ENCODE measurements around the gene RBP3.

RBP3 gene

DNA sequence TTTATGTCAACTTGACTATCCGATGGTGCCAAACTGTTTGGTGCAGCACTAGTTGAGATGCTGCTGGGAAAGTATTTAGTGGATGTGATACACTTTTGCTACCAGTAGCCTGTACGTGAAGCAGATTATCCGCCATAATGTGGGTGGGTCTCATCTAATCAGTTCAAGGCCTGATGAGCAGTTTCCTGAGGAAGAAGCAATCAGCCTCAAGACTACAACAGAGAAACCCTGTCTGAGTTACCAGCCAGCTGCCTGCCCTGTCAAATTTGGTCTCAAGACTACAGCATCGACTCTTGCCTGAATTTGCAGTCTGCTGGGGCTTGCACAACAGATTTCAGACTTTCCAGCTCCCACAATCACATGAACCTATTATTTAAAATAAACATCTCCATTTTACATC lies 10.9 kb upstream of the RBP3 start:
- no peaks in the 10 kb centered on the region for H3K36me3 Mint-ChIP-seq (ENCODE audit: low read depth)
- H3K4me1 Mint-ChIP-seq: no peaks in the 10 kb centered on the region
- no peaks in the 10 kb centered on the region for H3K9me3 Mint-ChIP-seq
- ATAC-seq (no peak), DNase-seq (no peak)
- H3K27ac Mint-ChIP-seq: no peak overlapping the region
- peaks cover 13% of the 10 kb centered on the region for H3K27me3 Mint-ChIP-seq
- H3K4me3 Mint-ChIP-seq: no peak overlapping the region

DNA sequence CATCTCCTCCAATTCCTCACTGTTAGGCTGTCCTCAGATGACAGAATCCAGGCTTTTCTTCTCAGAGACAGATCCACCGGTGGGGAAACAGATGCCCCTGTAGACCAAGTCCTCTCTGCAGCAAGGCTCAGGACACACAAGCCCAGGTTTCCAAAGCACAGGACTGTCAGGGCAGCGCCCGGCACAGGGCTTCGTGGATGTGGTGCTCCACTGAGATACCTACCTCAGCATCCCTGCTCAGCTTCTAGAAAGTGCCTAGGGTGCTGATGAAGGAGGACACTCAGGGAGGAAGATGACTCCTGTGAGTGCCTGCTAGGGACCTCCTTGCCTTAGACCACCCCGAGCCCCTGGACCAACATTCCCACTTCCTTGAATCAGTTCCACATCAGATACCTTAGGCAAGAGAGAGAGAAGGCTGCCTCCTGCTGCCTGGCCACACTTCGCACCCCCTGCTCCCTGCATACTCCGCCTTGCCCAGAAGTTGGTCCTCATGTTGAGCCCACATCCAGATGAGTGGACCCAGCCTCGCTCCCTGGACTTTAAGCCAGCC lies 8.9 kb upstream of the RBP3 start:
- H3K27me3 Mint-ChIP-seq: peaks cover 10% of the 10 kb centered on the region
- no peak overlapping the region for H3K4me3 Mint-ChIP-seq
- DNase-seq (no peak), ATAC-seq (no peak)
- H3K4me1 Mint-ChIP-seq: no peaks in the 10 kb centered on the region
- no peaks in the 10 kb centered on the region for H3K9me3 Mint-ChIP-seq
- H3K27ac Mint-ChIP-seq: no peak overlapping the region
- no peaks in the 10 kb centered on the region for H3K36me3 Mint-ChIP-seq (ENCODE audit: low read depth)

DNA sequence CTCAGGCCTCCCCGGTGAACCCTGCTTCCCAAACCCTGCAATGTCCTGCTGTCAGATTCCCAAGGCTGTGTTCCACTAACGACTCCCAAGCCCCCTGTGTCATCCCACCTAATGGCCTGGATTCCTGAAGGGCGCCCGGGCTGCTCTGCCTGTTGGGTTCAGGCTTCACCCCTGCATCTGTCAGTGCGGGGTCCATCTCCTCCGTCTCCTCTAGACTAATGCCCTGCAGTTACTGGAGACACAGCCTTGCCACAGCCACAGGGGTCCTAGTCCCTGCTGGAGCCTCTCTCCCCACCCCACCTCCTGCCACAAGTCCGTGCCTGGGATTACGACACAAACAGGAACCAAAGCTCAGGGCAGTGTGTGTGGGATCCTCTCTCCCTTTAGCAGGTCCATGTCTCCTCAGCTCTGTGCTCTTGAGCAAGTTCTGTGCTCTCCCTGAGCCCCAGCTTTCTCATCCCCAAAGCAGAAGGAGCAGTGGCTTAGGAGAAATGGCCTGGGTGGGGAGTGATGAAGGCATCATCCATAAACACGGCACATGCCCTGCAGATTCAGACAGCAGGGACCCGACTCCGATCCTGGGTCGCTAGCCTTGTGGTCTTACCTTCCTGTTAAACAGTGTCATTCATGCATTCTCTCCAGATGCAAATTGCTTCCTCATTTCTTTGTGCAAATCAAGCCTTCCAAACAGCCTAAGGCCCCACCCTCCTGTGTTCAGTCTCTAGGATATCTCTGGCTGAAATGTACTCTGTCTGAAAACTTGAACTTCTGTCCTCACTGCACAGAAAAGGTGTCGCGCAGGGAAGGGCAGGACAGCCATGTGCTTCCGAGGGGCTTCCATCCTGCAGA lies 8.2 kb upstream of the RBP3 start:
- DNase-seq: no peak
- Mint-ChIP-seq H3K27me3 (peaks cover 10% of the 10 kb centered on the region), H3K36me3 (ENCODE audit: low read depth) (no peaks in the 10 kb centered on the region), H3K27ac (no peak overlapping the region), H3K9me3 (no peaks in the 10 kb centered on the region), H3K4me3 (no peak overlapping the region), H3K4me1 (no peaks in the 10 kb centered on the region)
- ATAC-seq: no peak

DNA sequence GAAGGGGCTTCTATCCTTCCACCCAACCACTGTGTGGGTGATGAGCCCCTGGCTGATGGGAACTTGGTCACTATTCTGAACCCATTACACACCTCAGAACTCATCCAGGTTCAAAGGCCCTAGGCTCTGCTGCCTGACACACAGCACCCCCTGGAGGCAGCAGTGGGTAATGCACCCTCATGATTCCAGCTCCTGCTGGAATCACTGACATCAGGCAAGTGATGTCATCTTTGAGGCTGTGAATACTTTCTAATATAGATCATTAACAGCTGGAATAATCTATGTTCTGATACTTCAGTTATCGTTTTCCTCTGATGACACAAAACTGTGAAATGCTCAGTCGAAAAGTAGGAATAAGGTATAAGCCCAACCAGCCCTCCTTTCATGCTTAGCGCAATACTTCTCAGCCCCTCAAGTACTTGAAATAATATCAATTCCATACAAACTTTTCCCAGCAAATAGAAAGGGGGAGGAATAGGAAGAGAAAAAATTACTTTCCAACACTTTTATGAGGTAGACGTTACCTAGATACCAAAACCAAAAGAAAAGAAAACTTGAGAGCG lies 7.5 kb upstream of the RBP3 start:
- ATAC-seq (peak; percentile 40), DNase-seq (peak; percentile 76)
- Mint-ChIP-seq H3K36me3 (ENCODE audit: low read depth) (no peaks in the 10 kb centered on the region), H3K4me1 (no peaks in the 10 kb centered on the region), H3K4me3 (no peak overlapping the region), H3K9me3 (no peaks in the 10 kb centered on the region), H3K27me3 (peaks cover 10% of the 10 kb centered on the region), H3K27ac (no peak overlapping the region)

DNA sequence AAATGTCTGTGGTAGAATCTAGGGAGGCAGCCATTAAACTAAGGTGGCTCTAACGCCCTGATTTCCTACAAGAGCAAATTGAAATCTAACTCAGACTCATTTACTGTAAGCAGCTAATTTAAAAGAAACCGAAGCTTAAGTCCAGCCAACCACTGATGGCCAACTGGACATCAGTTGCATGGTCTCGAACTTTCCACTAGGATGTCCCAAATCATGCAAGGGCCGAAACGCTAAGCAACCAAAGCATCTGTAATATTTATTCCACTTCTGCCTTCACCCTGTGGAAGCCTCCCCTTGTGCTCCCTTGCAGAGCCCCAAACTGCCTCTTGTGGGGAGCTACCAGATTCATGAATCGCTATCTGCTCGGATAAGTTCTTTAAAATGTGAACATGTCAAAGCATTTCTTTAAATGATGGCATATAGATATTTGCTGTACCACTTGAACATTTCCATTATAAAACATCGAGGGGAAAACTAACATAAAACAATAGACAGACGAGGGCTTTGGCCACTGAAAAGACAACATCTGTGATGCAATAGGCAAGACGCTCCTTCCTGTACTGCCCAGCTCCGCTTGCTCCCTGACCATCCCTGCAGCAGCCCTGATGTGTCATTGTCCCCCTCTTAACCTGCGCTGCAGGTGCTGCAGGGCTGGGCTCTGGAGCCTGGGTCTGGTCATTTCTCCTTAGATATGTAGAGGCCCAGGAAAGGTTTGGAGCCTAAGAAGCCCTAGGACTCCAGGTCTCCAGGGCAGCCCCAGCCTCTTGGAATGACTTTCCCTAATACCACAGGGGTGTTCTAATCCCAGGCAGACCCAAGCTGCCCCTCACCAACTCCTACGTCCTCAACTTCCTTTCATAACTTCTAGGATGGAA lies 2.9 kb upstream of the RBP3 start:
- DNase-seq (no peak), ATAC-seq (no peak)
- no peaks in the 10 kb centered on the region for H3K36me3 Mint-ChIP-seq (ENCODE audit: low read depth)
- no peak overlapping the region for H3K27ac Mint-ChIP-seq
- no peak overlapping the region for H3K4me3 Mint-ChIP-seq
- no peaks in the 10 kb centered on the region for H3K4me1 Mint-ChIP-seq
- H3K9me3 Mint-ChIP-seq: no peaks in the 10 kb centered on the region
- H3K27me3 Mint-ChIP-seq: peaks cover 2% of the 10 kb centered on the region

DNA sequence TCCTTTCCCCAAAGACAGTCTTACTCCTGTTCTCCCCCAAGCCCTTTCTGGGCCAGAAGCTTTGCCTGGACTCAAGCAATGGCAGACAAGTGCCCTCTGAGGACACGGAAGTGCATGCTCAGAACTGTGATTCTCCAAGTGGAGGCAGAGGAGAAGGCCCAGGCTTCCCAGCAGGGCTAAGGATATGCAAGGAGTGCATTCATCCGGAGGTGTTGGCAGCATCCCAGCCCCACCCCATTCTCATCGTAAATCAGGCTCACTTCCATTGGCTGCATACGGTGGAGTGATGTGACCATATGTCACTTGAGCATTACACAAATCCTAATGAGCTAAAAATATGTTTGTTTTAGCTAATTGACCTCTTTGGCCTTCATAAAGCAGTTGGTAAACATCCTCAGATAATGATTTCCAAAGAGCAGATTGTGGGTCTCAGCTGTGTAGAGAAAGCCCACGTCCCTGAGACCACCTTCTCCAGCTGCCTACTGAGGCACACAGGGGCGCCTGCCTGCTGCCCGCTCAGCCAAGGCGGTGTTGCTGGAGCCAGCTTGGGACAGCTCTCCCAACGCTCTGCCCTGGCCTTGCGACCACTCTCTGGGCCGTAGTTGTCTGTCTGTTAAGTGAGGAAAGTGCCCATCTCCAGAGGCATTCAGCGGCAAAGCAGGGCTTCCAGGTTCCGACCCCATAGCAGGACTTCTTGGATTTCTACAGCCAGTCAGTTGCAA lies 1.4 kb upstream of the RBP3 start:
- no peaks in the 10 kb centered on the region for H3K27me3 Mint-ChIP-seq
- no peaks in the 10 kb centered on the region for H3K36me3 Mint-ChIP-seq (ENCODE audit: low read depth)
- ATAC-seq: no peak
- H3K4me3 Mint-ChIP-seq: no peak overlapping the region
- no peaks in the 10 kb centered on the region for H3K4me1 Mint-ChIP-seq
- DNase-seq: no peak
- no peak overlapping the region for H3K27ac Mint-ChIP-seq
- H3K9me3 Mint-ChIP-seq: no peaks in the 10 kb centered on the region

DNA sequence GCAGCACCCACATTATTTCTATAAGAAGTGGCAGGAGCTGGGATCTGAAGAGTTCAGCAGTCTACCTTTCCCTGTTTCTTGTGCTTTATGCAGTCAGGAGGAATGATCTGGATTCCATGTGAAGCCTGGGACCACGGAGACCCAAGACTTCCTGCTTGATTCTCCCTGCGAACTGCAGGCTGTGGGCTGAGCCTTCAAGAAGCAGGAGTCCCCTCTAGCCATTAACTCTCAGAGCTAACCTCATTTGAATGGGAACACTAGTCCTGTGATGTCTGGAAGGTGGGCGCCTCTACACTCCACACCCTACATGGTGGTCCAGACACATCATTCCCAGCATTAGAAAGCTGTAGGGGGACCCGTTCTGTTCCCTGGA lies 874 bp upstream of the RBP3 start:
- H3K4me1 Mint-ChIP-seq: no peaks in the 10 kb centered on the region
- no peaks in the 10 kb centered on the region for H3K27me3 Mint-ChIP-seq
- H3K27ac Mint-ChIP-seq: no peak overlapping the region
- H3K9me3 Mint-ChIP-seq: no peaks in the 10 kb centered on the region
- no peak for DNase-seq
- no peak overlapping the region for H3K4me3 Mint-ChIP-seq
- ATAC-seq: no peak
- no peaks in the 10 kb centered on the region for H3K36me3 Mint-ChIP-seq (ENCODE audit: low read depth)

DNA sequence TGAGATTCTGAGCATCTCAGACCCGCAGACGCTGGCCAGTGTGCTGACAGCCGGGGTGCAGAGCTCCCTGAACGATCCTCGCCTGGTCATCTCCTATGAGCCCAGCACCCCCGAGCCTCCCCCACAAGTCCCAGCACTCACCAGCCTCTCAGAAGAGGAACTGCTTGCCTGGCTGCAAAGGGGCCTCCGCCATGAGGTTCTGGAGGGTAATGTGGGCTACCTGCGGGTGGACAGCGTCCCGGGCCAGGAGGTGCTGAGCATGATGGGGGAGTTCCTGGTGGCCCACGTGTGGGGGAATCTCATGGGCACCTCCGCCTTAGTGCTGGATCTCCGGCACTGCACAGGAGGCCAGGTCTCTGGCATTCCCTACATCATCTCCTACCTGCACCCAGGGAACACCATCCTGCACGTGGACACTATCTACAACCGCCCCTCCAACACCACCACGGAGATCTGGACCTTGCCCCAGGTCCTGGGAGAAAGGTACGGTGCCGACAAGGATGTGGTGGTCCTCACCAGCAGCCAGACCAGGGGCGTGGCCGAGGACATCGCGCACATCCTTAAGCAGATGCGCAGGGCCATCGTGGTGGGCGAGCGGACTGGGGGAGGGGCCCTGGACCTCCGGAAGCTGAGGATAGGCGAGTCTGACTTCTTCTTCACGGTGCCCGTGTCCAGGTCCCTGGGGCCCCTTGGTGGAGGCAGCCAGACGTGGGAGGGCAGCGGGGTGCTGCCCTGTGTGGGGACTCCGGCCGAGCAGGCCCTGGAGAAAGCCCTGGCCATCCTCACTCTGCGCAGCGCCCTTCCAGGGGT lies 703 bp downstream of the RBP3 start:
- Mint-ChIP-seq H3K4me1 (no peaks in the 10 kb centered on the region), H3K27ac (no peak overlapping the region), H3K36me3 (ENCODE audit: low read depth) (no peaks in the 10 kb centered on the region), H3K9me3 (no peaks in the 10 kb centered on the region), H3K4me3 (no peak overlapping the region), H3K27me3 (no peaks in the 10 kb centered on the region)
- no peak for DNase-seq
- no peak for ATAC-seq

DNA sequence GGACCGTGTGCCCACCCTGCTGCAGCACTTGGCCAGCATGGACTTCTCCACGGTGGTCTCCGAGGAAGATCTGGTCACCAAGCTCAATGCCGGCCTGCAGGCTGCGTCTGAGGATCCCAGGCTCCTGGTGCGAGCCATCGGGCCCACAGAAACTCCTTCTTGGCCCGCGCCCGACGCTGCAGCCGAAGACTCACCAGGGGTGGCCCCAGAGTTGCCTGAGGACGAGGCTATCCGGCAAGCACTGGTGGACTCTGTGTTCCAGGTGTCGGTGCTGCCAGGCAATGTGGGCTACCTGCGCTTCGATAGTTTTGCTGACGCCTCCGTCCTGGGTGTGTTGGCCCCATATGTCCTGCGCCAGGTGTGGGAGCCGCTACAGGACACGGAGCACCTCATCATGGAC lies 1.4 kb downstream of the RBP3 start:
- no peaks in the 10 kb centered on the region for H3K27me3 Mint-ChIP-seq
- no peaks in the 10 kb centered on the region for H3K36me3 Mint-ChIP-seq (ENCODE audit: low read depth)
- H3K4me3 Mint-ChIP-seq: no peak overlapping the region
- H3K4me1 Mint-ChIP-seq: no peaks in the 10 kb centered on the region
- DNase-seq (no peak), ATAC-seq (no peak)
- no peaks in the 10 kb centered on the region for H3K9me3 Mint-ChIP-seq
- H3K27ac Mint-ChIP-seq: no peak overlapping the region

DNA sequence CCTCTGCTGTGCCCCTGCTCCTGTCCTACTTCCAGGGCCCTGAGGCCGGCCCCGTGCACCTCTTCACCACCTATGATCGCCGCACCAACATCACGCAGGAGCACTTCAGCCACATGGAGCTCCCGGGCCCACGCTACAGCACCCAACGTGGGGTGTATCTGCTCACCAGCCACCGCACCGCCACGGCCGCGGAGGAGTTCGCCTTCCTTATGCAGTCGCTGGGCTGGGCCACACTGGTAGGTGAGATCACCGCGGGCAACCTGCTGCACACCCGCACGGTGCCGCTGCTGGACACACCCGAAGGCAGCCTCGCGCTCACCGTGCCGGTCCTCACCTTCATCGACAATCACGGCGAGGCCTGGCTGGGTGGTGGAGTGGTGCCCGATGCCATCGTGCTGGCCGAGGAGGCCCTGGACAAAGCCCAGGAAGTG lies 1.8 kb downstream of the RBP3 start:
- DNase-seq (no peak), ATAC-seq (no peak)
- H3K4me1 Mint-ChIP-seq: no peaks in the 10 kb centered on the region
- no peak overlapping the region for H3K4me3 Mint-ChIP-seq
- H3K36me3 Mint-ChIP-seq (ENCODE audit: low read depth): no peaks in the 10 kb centered on the region
- H3K27me3 Mint-ChIP-seq: no peaks in the 10 kb centered on the region
- no peak overlapping the region for H3K27ac Mint-ChIP-seq
- H3K9me3 Mint-ChIP-seq: no peaks in the 10 kb centered on the region

DNA sequence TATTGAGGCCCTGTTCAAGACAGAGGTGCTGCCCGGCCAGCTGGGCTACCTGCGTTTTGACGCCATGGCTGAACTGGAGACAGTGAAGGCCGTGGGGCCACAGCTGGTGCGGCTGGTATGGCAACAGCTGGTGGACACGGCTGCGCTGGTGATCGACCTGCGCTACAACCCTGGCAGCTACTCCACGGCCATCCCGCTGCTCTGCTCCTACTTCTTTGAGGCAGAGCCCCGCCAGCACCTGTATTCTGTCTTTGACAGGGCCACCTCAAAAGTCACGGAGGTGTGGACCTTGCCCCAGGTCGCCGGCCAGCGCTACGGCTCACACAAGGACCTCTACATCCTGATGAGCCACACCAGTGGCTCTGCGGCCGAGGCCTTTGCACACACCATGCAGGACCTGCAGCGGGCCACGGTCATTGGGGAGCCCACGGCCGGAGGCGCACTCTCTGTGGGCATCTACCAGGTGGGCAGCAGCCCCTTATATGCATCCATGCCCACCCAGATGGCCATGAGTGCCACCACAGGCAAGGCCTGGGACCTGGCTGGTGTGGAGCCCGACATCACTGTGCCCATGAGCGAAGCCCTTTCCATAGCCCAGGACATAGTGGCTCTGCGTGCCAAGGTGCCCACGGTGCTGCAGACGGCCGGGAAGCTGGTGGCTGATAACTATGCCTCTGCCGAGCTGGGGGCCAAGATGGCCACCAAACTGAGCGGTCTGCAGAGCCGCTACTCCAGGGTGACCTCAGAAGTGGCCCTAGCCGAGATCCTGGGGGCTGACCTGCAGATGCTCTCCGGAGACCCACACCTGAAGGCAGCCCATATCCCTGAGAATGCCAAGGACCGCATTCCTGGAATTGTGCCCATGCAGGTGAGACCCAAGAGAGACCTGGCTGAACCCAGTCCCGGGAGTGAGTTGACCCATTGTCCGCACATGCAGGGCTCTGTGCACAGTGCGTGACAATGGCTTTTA lies 2.8 kb downstream of the RBP3 start:
- no peak overlapping the region for H3K4me3 Mint-ChIP-seq
- no peaks in the 10 kb centered on the region for H3K4me1 Mint-ChIP-seq
- H3K9me3 Mint-ChIP-seq: no peaks in the 10 kb centered on the region
- H3K36me3 Mint-ChIP-seq (ENCODE audit: low read depth): no peaks in the 10 kb centered on the region
- H3K27ac Mint-ChIP-seq: no peak overlapping the region
- DNase-seq (no peak), ATAC-seq (no peak)
- no peaks in the 10 kb centered on the region for H3K27me3 Mint-ChIP-seq

DNA sequence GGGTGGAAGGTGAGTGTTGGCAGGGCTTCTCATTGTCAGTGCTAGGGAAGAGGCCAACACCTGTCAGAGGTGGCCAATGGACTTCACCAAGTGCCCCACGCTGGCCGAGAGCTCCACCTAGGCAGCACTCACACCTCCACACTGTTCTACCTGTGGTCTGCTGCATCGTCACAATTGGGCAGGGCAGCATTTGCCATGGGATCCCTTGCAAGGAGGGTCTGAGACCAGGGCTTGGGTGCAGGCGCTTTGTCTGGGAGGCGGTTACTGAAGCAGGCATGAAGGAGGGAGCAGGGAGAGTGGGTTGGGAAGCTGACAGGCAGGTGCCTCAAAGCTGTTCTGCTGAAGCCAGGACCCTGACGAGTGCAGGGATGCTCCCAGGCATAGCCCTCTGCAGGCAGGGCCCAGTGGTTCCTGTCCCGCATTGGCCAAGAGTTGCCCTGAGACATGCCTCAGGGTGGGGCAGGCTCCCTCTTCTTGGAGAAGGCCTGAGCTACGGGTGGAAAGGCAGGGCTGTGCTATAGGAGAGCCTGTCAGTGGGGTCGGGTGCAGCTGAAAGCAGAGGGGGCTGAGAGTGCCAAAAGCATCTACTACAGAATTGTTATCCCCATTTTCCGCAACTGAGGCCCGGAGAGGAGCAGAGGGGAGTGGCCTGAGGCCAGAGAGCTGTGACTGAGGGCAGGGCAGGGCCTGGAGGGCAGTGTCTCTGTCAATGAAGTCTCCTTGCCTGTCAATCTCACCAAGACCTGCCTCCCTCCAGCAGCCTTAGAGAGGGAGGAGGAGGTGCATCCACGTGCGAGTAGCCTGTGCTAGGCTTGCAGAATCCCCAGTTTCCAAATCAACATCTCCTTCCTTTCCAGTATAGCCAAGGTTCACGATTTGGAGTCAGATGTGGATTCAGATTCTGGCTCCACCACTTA lies 4.0 kb downstream of the RBP3 start:
- ATAC-seq: no peak

More for the DNA sequence above, 4.0 kb downstream of the RBP3 start:
- Mint-ChIP-seq H3K27ac (no peak overlapping the region), H3K4me1 (no peaks in the 10 kb centered on the region), H3K36me3 (ENCODE audit: low read depth) (no peaks in the 10 kb centered on the region), H3K27me3 (no peaks in the 10 kb centered on the region), H3K9me3 (no peaks in the 10 kb centered on the region), H3K4me3 (no peak overlapping the region)
- DNase-seq: no peak
